ENCODE results near the gene HSPA6.

GRCh38 chr1:161506336-161507223, 17.8 kb upstream of the HSPA6 start:
- TF ChIP-seq EGR1 (IDR thresholded peaks at IDR 0.05; ENCODE audit: low read depth in 2 of 2) (no peak), CTCF (IDR thresholded peaks at IDR 0.05; ENCODE audit: low read depth, low read length, missing input control) (no peak), SP1 (IDR thresholded peaks at IDR 0.05) (no peak), NR2F2 (IDR thresholded peaks at IDR 0.05) (no peak), FOXA1 (IDR thresholded peaks at IDR 0.05) (no peak), RAD21 (IDR thresholded peaks at IDR 0.05) (no peak), JUND (IDR thresholded peaks at IDR 0.05) (no peak), MAX (IDR thresholded peaks at IDR 0.05) (no peak), ATF3 (IDR thresholded peaks at IDR 0.05) (no peak), ZBTB33 (IDR thresholded peaks at IDR 0.05) (no peak)
- TF ChIP-seq, protein P1, sequence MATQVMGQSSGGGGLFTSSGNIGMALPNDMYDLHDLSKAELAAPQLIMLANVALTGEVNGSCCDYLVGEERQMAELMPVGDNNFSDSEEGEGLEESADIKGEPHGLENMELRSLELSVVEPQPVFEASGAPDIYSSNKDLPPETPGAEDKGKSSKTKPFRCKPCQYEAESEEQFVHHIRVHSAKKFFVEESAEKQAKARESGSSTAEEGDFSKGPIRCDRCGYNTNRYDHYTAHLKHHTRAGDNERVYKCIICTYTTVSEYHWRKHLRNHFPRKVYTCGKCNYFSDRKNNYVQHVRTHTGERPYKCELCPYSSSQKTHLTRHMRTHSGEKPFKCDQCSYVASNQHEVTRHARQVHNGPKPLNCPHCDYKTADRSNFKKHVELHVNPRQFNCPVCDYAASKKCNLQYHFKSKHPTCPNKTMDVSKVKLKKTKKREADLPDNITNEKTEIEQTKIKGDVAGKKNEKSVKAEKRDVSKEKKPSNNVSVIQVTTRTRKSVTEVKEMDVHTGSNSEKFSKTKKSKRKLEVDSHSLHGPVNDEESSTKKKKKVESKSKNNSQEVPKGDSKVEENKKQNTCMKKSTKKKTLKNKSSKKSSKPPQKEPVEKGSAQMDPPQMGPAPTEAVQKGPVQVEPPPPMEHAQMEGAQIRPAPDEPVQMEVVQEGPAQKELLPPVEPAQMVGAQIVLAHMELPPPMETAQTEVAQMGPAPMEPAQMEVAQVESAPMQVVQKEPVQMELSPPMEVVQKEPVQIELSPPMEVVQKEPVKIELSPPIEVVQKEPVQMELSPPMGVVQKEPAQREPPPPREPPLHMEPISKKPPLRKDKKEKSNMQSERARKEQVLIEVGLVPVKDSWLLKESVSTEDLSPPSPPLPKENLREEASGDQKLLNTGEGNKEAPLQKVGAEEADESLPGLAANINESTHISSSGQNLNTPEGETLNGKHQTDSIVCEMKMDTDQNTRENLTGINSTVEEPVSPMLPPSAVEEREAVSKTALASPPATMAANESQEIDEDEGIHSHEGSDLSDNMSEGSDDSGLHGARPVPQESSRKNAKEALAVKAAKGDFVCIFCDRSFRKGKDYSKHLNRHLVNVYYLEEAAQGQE (IDR thresholded peaks at IDR 0.05): no peak

Data from liver (tissue), 3 donors.